Hair follicle dermal papilla cell (primary cell): ENCODE data around the gene PVALEF. TPM values are rescaled to one million over a fixed set of nuclear protein-coding genes. Genes with fewer than 3 reads are reported as not detected.

Experiments
- small RNA-seq: library from RNA; depleted of rRNA; stranded (forward); fragments of <200 nt; gene quantifications from one replicate; pipeline ENCODE3, GENCODE V24; 2012
- total RNA-seq: library from RNA; depleted of rRNA; stranded (reverse); fragments of >200 nt; gene quantifications from 2 replicates; pipeline ENCODE4 v1.2.3, GENCODE V29; 2012

Gene PVALEF
- total RNA-seq, result not detected in 2 replicates

DNA sequence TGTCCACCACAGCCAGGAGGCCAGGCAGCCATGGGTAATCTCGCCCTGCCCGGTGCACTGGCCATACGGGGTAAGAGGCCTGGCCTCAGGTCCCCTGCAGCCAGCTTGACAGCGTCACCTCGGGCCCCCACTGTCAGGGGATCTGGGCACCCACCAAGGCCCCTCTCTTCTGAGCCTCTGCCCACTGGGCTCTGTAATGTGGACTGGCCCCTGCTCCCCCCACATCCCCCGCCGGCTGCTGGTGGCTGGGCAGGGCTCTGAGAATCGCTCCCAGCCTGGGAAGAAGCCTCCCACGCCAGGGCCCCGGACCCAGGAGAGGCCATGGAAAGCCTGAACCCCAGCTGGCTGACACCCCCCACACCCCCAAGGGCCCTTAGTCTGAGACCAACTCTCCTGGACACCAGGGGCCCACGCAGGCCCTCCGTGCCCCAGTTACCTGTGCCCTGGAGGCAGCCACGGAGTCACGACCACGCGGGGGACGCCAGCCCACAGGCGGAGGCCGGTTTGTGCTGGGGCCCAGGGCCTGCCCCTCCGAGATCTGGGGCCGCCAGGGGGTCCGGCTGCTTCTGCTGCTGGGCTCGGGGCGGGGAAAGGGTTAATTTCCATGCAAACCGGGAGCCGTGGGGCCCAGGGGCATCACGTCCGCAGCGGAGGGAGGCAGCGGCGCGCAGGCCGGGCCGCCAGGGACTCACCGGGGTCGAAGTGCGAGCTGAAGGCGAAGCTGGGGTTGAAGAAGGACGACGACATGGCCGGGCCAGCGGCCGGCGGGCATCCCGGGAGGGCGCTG is at the start of gene PVALEF:
Gene PVALEF (plus strand): TSS at position 262 of the 787 bp plus-strand sequence. CDS start 15,720 bp downstream, outside the sequence.

DNA sequence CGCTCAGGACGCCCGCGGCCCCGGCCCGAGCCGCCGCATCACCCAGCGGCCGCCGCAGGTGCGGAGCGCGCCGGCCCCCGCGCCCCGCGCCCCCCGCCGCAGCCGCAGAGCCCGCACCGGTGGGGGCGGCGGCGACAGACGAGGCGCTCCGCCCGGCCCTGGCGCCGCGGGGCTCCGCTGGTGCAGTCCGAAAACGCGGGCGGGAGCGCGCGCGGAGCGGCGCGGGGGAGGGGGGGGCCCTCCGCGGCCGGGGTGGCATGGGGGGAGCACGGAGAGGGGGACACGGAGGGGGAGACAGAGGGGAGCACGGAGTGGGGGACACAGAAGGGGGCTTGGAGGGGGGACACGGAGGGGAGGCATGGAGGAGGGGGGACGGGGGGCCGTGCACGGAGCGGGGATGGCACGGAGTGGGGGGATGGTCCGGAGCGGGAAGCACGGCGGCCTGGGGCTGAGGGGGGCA is 756 bp downstream of the PVALEF start, which contains the start of gene AATK:
Gene AATK (minus strand): TSS at position 189 of the 460 bp plus-strand sequence. CDS start 229 bp downstream, outside the sequence.

GRCh38 chr17:81222906-81223761 is 57.8 kb downstream of the PVALEF start, which contains the start of gene CEP131:
CEP131 (minus strand) TSS chr17:81222965; CDS start chr17:81220056, 2,909 bp downstream.

Small RNA genes lying within 50 kb of the gene (small RNA-seq; reads per million reads assigned to genes)
- gene MIR1250 (not detected), gene MIR3065 (2.5 reads per million, percentile 55 among the genes with 10 or more reads in this experiment), gene MIR657 (not detected)

Other genes starting within 250 kb of the PVALEF start
- gene CHMP6, start 173.7 kb upstream of the PVALEF start, total RNA-seq, result 22.1 and 22.7 TPM in 2 replicates
- gene BAIAP2, start 130.4 kb upstream of the PVALEF start, total RNA-seq, result 21.7 and 24.7 TPM in 2 replicates
- 0.12 and 0.16 TPM in 2 replicates for gene AATK, start 714 bp downstream of the PVALEF start, total RNA-seq
- gene CEP131, start 57.5 kb downstream of the PVALEF start, total RNA-seq, result 7.4 and 10.4 TPM in 2 replicates
- gene TEPSIN, start 73.5 kb downstream of the PVALEF start, total RNA-seq, result 19.6 and 21.7 TPM in 2 replicates
- 9.9 and 13.0 TPM in 2 replicates for gene NDUFAF8, start 73.8 kb downstream of the PVALEF start, total RNA-seq
- gene SLC38A10, start 129.8 kb downstream of the PVALEF start, total RNA-seq, result 60.6 and 64.4 TPM in 2 replicates
- gene BAHCC1, start 229.9 kb downstream of the PVALEF start, total RNA-seq, result 16.3 and 25.5 TPM in 2 replicates